ENCODE results near the gene ZBTB42.
A peak's percentile ranks its signal among the peaks of the same experiment; 100 is the strongest.

Gene ZBTB42

DNA sequence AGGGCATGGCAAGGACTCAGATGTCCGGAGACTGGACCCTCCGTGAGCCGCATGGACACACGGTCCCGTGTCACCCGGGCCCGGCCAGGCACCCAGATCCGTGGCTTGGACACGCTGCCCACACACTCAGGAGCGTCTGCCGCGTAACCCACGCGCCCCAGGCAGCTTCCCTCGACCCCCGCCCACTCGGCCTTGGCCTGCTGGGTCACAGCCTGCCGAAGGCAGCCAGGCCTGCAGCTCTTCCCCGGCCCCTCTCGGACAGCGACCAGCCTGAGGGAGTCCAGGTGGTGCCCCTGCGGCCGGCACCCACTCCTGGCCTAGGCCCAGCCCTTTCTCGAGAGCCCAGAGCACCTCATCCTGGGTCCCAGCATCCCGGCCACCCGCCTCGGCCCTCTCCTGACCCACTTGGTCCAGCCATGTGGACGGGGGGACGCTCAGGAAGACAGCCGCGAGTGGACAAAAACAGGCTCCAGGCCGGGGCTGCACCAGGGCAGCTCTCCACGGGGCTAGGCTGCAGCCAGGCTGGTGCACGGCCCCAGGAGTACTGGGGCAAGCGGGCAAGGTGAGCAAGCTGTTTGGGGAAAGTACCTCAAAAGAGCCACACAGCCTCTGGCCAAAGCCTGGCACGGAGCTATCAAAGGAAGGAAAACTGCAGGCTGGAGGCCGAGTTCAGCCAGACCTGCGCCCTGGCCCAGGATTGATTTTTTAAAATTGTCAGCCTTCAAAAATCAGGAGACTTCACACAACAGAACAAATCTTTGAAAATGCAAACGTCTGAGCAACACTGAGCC lies 11.8 kb upstream of the ZBTB42 start:
- H3K4me3 ChIP-seq (ENCODE audit: low read depth, low read length): no peak overlapping the region
- TF ChIP-seq, protein P1, sequence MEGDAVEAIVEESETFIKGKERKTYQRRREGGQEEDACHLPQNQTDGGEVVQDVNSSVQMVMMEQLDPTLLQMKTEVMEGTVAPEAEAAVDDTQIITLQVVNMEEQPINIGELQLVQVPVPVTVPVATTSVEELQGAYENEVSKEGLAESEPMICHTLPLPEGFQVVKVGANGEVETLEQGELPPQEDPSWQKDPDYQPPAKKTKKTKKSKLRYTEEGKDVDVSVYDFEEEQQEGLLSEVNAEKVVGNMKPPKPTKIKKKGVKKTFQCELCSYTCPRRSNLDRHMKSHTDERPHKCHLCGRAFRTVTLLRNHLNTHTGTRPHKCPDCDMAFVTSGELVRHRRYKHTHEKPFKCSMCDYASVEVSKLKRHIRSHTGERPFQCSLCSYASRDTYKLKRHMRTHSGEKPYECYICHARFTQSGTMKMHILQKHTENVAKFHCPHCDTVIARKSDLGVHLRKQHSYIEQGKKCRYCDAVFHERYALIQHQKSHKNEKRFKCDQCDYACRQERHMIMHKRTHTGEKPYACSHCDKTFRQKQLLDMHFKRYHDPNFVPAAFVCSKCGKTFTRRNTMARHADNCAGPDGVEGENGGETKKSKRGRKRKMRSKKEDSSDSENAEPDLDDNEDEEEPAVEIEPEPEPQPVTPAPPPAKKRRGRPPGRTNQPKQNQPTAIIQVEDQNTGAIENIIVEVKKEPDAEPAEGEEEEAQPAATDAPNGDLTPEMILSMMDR (IDR thresholded peaks at IDR 0.05; ENCODE audit: low read depth, low read length): no peak

DNA sequence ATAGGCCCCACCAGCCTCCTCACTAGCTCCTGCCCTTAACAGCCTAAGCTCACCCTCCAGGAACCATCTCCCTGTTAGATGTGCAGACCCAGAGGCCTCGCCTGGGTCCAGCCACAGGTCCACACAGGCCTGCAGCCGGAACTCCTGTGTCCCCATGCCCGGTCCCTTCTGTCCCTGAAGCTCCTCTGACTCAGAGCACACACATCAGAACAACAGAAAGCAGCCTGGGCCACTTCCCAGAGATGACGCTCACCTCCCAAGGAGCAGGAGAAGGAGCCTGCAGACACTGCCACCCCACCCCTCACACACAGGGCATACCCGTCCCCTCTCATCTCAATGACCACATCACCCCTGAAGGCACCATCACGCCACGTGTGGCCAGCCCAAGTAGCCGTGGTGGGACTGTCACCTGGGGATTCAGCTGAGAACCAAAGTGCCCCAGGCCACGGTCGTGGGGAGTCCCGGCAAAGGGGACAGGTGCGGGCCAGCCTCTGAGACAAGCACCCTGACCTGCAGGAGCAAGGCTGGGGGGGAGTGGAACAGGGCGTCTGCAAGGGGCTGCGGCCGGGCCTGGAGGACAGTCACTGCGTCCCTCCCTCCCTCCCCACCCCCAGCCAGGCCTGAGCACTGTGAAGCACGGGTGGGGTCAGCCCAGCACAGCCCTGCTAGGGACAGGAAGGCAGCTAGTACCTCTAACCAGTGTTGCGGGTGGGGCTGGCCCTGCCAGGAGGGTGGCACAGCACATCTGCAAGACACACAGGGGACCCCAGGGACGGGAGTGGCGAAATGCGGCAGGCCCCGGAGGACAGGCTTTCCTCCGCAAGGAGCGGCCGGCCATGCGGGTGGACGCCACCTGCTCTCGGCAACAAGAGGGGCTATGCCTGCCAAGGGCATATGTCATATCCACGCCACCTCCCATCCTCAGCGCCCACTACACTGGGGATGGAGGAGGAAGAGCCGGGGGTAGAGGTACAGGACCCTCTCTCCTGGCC lies 10.9 kb upstream of the ZBTB42 start:
- no peak overlapping the region for H3K4me3 ChIP-seq (ENCODE audit: low read depth, low read length)
- TF ChIP-seq, protein P1 (IDR thresholded peaks at IDR 0.05; ENCODE audit: low read depth, low read length): no peak

DNA sequence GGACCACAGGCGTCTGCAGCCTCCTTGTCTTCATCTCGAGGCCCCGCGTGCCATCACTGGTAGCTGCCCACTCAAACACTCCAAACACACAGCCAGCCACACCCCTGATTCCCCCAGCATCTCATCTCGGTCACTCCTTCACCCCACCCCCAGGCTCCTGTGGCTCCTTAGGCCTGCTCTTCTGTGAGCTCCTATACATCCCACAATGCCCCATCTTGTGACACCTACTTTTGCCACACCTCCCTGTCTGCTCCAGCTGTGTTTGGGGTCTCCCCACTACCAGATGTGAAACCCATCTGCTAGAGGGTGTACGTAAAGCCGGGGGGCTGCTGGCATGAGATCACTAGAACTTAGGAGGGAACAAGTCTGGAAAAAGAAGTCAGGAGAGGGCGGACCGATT lies 9.5 kb upstream of the ZBTB42 start:
- TF ChIP-seq, protein P1 (IDR thresholded peaks at IDR 0.05; ENCODE audit: low read depth, low read length): no peak
- H3K4me3 ChIP-seq (ENCODE audit: low read depth, low read length): no peak overlapping the region

DNA sequence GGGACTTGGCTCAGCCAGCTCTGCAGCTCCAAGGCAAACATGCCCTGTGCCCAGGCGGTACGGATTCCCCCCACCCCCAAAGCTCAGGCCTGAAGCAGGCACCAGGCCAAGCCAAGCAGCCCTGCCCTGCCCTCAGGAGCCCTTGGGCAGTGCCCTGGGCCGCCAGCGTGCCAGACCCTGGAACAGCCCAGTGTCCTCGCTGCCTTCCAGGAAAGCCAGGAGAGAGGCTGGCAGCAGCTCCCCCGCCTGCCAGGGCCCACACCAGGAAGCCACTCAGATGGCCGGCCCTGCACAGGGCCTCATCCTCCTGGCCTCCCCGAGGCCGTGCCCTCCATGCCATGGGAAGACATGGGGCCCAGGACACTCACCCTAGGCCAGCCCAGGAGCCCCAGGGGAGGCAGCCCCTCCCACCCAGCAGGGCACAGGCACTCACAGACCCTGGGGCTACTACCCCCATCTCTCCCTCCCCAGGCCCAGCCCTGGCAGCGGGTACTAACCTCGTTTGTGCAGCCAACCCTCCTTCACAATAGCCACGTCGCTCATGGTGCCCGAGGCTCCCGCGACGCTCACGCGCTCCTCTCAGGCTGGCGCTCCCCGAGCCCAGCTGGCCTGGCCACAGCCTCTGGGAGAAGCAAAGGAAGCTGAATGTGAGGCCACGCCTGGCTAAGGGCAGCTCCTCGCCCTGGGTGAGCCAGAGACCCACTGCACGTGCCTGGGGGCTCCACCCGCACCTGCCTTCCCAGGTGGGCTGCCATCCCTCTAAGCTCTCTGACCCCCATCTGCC lies 8.6 kb upstream of the ZBTB42 start:
- TF ChIP-seq, protein P1 (IDR thresholded peaks at IDR 0.05; ENCODE audit: low read depth, low read length): no peak
- no peak overlapping the region for H3K4me3 ChIP-seq (ENCODE audit: low read depth, low read length)

DNA sequence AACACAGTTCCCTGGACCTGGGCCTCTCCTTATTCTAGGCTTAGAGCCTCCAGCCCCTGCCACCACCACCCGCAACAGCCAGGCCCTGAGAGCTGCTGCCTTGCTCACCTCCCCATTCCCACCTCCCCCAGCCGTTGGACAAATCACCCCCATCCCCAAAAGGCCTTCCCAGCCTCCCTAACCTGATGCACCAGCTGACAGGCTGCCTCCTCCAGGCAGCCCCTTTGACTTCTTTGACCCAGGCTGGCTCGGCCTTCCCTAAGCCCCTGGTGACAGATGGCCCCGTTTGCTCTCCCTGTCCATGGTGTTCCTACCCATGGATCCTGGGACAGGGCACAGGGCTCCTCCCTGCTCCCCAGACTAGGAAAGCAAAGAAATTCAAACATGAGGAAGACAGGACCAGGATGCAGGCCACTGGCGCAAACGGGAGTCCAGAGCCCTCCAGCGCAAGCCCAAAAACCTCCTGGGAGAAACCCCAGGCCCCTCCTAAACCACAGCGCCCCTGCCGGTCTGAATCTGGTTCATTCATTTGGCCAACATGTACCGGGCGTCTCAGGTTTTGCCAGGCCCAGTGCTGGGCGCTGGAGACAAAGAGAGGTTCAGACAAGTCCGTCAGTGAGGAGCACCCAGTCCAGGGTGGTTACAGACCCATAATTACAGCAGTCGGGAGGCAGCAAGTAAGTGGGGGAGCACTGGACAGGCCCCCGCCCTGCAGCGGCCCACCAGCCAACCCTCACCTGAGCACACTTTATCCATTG lies 7.8 kb upstream of the ZBTB42 start:
- TF ChIP-seq, protein P1 (IDR thresholded peaks at IDR 0.05; ENCODE audit: low read depth, low read length): no peak
- H3K4me3 ChIP-seq (ENCODE audit: low read depth, low read length): no peak overlapping the region

DNA sequence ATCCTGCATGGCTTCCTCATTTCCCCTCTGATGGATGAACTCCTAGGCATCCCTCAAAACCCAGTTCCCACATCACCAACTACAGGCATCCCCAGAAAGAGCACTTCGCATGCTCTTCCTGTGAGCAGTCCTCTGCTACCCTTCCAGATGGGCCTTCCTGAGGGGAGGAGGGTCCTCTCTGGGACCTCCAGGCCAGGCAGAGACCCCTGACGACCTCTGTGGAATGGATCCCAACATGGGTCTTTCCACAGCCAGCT lies 7.3 kb upstream of the ZBTB42 start:
- TF ChIP-seq, protein P1 (IDR thresholded peaks at IDR 0.05; ENCODE audit: low read depth, low read length): no peak
- peak overlapping the region; percentile 78 for H3K4me3 ChIP-seq (ENCODE audit: low read depth, low read length)

All from WI38 (cell line).